DLD1 (cell line): ENCODE measurements around the gene SEL1L3.

ENCODE experiments used
- in situ Hi-C: cut with HindIII; loops from 2 replicates; pipeline ENCODE4 v1.10.0; 2017; ENCODE audit warnings: low sequenced_read_pairs

Gene SEL1L3

DNA sequence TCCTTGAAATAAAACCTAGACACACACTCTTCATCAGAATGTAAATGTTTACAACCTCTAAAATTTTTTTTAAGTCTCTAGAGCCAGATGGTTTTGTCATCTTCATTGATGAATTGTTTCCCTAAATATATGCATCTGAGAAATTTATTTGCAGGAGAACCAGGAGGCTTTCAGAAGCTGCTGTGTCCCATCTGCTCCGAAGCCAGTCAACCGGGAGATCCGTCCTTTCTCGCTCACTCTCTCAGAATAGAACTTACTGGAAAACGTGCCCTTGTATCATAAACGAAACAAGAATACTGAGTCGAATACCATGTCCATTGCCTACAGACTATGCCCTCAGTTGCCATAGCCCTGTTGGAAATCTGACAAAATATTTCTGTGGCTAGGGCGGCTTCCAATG is 103.7 kb downstream of the SEL1L3 start:
- in situ Hi-C loops = no loop called here

DNA sequence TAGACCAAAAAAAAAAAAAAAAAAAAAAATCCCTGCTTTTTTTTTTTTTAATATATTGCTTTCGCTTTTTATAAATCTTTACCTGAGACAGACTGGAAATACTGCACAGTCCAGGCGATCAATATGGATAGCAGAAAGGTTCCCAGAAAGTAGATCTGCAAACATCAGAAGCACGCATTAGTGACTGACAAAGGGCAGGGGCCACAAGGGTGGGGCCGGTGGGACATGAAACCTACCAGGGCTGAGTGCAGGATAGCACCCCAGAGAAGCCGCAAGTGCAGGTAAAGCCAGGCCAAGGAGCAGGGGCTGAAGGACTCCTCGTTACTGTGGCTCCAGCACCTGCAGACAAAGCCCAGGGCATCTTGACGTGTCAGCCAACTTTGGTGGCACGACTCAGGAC is 105.3 kb downstream of the SEL1L3 start:
- in situ Hi-C loops = no loop called here

GRCh38 chr4:25756503-25756902 is 106.3 kb downstream of the SEL1L3 start:
- in situ Hi-C loops = no loop called here

DNA sequence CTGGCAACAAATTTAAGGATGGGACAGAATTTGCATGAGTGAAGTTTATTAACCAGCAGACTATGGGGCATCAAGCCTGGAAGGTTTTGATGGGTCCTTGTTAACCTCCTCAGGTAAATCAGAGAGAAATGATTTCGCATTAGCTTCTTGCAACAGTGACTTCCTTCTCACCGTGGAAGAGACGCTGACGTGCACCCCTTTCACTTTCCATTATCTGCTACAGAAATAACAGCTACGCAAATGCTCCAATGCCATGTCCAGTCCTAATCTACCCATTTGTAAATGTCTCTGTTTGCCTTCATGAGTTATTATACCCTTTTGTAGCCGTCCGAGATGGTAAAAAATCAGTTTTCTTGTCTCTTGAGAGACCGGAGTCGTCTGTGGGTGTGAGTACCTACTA is 106.9 kb downstream of the SEL1L3 start:
- in situ Hi-C loops = no loop called here

DNA sequence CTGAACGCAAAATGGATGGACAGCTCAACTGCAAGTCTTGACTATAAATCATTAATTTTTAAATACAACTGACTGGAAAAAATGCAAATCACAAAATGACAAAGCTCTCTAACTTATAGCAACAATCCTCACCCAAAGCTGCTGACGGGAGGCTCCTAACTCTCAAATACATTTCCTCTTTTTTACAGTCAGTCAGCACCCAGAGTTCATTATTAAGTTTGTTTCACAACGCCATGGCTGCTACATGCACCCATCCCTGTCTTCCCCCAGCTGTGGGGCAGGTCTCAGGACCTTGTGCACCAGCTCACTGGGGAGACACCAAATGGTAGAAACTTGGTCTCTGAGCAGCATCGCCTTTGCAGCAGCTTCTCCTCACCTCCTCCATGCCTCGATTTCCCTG is 109.5 kb downstream of the SEL1L3 start:
- in situ Hi-C loops = no loop called here

DNA sequence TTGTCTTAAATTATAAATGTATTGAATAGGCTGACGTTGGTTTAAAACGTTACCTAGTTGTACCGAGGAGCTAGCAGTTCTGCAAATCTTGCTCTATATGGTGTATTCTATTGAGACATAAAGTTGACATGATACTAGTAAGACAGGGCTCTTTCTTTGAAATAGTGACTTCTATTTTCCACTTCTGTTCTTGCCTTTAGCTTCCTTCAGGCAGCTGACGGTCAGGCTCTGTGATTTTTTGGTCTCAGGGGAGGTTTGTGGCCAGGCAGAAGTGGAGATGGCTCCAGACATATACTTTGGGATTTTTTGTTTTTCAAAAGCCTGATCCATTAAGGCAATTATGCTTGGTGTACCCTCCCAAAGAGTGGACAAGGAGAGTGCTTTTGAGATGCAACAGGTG is 111.9 kb downstream of the SEL1L3 start:
- in situ Hi-C loops = no loop called here

DNA sequence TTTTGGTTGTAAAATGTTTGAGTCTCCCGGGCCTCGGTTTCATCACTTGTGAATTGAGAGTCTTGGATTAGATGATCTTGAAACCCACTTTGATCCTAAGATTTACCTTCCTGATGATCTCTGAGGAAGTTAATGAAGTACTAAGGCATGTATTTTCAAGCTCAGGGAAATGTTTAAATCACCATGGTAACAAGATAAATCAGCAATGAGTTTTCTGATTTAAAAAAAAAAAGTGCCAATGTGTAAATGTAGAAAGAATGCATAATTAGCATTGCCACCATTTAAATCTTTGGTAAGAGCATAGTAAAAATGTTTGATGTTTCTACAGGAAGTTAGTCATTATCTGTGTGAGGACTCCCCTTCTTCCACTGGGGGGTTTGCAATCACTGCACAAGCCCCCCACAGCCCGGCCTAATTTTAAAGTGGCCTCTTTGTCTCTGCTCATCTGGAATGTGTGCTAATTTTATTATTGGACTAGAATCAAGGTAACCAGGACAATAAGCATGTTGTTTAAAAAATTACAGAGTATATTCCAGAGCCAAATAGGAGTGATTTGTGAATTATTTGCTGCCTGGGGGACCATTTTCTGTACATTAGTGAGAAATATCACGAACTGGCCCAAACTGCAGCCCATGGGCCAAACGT is 113.5 kb downstream of the SEL1L3 start:
- in situ Hi-C loops = no loop called here

- in situ Hi-C loops = no loop called here
These were observed 118.8 kb downstream of the SEL1L3 start for GRCh38 chr4:25743971-25744370.

- in situ Hi-C loops = no loop called here
These were observed 133.2 kb downstream of the SEL1L3 start for GRCh38 chr4:25729564-25729963.

GRCh38 chr4:25728886-25729285 is 133.9 kb downstream of the SEL1L3 start:
- in situ Hi-C loops = no loop called here

DNA sequence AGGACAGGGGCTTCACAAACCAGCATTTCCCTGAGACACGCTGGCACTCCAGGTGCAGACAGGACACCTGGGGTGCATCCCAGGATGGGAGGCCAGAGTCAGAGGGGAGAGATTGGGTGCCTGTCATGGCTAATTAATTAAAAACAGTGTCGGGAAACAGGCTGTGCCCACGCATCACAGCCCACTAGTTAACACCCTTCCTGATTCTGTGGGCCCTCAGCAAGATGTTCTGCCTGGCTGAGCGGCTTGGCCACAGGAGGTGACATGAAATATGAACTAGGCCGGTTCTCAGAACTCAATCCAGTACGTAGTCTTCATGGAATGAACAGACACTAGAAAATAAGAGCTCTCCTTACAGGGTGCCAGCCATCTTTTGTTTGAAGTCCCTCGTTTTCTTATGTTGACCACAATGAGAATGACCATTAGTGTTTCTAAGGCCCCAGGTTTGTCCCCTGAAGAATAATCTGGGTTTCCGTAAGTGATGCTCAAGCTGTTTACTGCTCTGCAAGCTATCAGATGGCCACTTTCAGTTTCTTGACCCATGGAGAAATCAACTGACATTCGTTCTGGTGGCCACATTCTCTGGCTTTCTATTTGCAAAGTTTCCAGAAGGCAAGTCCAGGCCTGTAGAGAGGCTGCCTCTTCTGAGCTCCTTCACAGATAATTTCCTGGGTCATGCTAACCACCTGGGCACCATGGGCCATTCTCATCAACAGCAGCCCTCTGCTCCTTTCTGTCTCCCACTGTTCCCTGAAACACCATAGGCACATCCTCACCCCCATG is 134.9 kb downstream of the SEL1L3 start:
- in situ Hi-C loops = no loop called here

DNA sequence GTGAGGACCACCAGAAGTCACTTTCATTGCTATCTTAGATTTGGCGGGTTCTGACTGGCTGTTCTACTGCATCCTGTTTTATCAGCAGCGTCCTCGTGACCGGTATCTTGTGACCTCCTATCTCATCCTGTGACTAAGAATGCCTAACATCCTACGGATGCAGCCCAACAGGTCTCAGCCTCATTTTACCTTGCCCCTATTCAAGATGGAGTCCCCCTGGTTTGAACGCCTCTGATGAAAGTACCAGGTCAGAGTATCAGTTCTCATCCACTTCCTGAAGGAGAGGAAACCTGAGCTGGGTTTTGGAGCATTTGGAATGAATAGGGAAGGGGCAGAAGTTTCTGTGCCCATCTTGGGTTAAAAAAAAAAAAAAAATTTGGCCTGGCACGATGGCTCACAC is 136.9 kb downstream of the SEL1L3 start:
- in situ Hi-C loops = no loop called here

GRCh38 chr4:25723409-25723808 is 139.4 kb downstream of the SEL1L3 start:
- in situ Hi-C loops = no loop called here

GRCh38 chr4:25722964-25723363 is 139.8 kb downstream of the SEL1L3 start:
- in situ Hi-C loops = no loop called here

DNA sequence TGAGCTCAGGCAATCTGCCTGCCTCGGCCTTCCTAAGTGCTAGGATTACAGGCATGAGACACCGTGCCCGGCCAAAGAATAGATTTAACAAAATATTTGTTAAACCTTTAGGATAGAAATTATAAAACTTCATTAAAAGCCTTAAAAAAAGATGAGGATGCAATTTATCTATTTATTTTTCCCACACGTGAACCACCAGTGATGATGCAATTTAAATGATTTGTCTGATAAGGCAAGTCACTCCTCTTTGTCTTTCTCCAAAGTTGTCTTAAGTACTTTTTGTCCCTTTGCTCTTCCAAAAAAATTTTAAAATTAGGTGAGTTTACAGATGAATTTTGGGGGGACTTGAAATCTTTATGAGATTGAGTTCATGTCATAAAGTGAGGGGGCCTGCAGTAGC is 149.0 kb downstream of the SEL1L3 start:
- in situ Hi-C loops = no loop called here

- in situ Hi-C loops = no loop called here
These were observed 150.2 kb downstream of the SEL1L3 start for GRCh38 chr4:25712611-25713010.

DNA sequence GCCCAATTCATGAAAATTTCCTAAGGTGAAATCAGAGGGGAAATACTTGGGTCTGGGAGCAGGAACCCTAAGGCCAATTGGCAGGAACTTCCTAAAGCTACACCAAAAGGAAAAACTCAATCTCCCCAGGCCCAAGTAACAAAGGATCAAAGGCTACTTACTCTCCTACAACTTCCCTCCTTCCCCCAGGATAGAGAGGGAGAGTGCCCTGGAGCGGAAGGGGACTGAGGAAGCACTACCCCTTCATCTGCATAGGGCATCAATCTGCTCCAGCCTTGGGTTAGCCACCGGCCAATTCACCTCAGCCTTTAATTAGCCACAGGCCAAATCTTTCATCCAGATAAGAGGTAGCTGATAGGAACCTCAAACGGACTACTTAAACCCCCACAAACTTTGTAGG is 152.2 kb downstream of the SEL1L3 start:
- in situ Hi-C loops = no loop called here

GRCh38 chr4:25704516-25704915 is 158.3 kb downstream of the SEL1L3 start:
- in situ Hi-C loops = no loop called here

- in situ Hi-C loops = no loop called here
These were observed 158.9 kb downstream of the SEL1L3 start for GRCh38 chr4:25703731-25704388.

- in situ Hi-C loops = no loop called here
These were observed 159.9 kb downstream of the SEL1L3 start for GRCh38 chr4:25702848-25703247.

DNA sequence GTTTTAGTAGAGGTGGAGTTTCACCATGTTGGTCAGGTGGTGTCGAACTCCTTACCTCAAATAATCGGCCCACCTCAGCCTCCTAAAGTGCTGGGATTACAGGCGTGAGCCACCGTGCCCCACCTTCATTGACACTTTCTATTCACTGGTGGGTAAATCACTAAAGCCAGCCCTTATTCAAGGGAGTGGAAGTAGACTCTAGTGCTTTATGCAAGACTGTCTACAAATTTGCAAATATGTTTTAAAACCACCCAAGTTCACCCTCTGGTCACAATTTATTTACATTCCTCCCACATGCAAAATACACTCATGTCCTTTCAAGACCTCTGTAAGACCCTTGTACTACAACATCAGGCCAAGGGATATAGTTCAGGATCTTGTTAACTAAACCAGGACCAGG is 162.1 kb downstream of the SEL1L3 start:
- in situ Hi-C loops = no loop called here

DNA sequence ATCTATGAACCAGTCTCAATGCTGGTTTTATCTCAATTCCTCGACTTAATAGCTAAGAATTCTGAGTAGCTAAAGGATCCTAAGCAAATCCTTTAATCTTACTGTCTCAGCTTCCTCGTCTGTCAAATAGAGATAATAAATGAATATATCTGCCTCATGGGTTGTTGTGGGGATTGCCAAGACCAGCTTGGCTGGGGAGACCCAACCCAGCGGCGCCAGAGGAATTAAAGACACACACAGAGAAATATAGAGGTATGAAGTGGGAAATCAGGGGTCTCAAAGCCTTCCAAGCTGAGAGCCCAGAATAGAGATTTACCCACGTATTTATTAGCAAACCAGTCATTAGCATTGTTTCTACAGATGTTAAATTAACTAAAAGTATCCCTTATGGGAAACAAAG is 165.3 kb downstream of the SEL1L3 start:
- in situ Hi-C loops = no loop called here
